Stimulated activated CD4-positive, alpha-beta T cell treated with anti-CD3 and anti-CD28 coated beads, Interleukin-2, amount 100 ng/mL, for 48 hours (primary cell): ENCODE data around the gene LAPTM5.

ENCODE experiments used
- DNase-seq, 2 donors: peaks; one replicate each; pipeline ENCODE4 v3.0.0-alpha.2; 2020

The LAPTM5 gene

GRCh38 chr1:30741239-30741894 lies 16.2 kb downstream of the LAPTM5 start:
- no peak for DNase-seq

- no peak for DNase-seq
Observed at GRCh38 chr1:30740251-30741238, 17.0 kb downstream of the LAPTM5 start.

DNA sequence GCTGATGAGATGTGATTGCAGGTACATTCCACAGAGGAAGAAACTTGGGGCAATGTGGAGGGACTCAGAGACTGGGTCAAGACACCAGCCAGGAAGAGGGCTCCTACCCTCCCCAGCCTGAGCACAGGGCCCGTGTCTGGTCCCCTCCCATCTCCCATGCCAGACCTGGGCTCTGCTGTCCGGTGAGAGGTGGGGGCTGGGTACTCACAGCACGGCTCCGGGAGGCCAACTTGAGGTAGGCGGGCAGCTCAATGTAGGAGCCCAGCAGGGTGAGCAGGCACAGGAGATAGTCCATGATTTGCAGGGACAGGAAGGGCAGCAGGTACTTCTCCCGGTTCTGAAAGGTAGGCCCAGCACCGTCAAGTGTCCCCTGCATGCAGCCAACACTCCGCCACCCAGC lies 18.0 kb downstream of the LAPTM5 start:
- no peak for DNase-seq

DNA sequence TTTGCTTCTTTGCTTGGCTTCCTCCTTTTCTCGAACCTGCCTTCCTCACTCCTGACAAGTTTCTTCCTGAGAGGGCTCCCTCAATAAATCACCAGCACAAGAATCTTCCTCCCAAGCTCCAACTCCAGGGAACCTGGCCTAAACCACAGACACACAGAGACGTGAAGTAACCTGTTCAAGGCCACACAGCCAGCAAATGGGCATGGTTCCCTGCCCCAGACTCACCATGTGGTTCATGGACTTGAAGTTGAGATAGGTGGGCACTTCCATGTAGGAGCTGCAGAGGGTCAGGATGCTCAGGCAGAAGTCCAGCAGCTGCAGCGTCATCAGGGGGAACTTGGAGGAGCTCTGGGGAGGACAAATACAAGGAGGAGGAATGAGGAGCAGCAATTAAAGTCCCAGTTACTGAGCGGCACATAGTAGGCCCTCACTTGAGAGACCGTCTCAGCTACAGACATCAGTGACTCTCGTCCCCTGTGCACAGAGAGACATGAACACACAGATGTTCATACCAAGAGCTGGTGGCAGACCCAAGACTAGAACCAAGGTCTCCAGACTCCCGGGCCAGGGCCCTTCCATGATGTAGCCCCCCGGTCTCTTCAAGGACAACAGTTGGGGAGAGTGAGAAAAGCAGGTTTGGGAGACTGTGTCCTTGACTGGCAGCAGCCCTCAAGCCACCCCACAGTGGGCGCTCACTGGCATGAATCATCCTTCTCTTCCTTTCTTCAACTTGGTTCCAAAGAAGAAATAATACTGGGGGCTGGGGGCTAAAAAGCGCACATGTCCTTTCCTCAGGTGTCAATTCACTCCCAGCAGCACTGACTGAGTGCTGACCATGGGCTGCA lies 18.6 kb downstream of the LAPTM5 start:
- no peak for DNase-seq

GRCh38 chr1:30738040-30738714 lies 19.4 kb downstream of the LAPTM5 start:
- no peak for DNase-seq

GRCh38 chr1:30737357-30738039 lies 20.1 kb downstream of the LAPTM5 start:
- DNase-seq, result no peak

DNA sequence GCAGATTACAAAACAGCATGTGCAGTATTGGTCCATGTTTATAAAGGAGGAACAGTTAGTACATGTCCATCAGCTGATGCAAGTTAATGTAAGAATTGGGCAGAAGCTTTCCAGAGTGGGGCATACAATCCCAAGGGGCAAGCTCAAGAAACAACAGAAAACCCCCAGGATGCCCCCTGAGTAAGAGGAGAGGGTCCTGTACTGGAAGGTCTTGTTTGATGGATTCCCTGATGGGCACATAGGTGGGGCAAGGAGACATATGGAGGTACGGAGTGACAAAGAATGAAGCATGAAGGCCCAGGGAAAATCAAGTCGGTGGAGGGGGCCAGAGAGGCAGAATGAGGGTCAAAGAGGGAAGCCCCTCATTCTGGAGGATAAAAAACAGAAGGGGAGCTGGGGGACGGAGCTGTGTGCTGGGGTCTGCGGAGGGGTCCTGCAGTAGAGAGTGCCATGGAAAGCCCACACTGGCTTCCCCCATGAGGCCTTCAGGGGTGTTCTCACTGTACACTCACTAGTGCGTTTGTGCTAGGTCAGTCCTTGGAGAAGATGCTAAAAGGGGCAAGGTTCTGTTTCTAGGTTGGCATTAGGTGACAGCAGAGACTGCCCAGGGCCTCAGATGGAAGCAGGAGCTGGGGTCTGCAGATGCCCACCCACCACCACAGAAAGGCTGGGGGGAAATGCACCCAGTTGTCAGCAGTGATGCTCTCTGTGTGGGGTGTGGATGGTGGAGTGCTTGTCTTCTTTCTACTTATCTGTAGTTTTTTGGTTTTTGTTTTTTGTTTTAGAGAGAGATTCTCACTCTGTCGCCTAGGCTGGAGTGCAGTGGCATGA lies 21.7 kb downstream of the LAPTM5 start:
- no peak for DNase-seq

GRCh38 chr1:30735124-30735523 lies 22.4 kb downstream of the LAPTM5 start:
- no peak for DNase-seq

GRCh38 chr1:30734580-30734979 lies 23.0 kb downstream of the LAPTM5 start:
- DNase-seq, result no peak

- DNase-seq, result no peak
Observed at GRCh38 chr1:30734106-30734505, 23.5 kb downstream of the LAPTM5 start.

GRCh38 chr1:30733493-30733892 lies 24.1 kb downstream of the LAPTM5 start:
- DNase-seq, result no peak

DNA sequence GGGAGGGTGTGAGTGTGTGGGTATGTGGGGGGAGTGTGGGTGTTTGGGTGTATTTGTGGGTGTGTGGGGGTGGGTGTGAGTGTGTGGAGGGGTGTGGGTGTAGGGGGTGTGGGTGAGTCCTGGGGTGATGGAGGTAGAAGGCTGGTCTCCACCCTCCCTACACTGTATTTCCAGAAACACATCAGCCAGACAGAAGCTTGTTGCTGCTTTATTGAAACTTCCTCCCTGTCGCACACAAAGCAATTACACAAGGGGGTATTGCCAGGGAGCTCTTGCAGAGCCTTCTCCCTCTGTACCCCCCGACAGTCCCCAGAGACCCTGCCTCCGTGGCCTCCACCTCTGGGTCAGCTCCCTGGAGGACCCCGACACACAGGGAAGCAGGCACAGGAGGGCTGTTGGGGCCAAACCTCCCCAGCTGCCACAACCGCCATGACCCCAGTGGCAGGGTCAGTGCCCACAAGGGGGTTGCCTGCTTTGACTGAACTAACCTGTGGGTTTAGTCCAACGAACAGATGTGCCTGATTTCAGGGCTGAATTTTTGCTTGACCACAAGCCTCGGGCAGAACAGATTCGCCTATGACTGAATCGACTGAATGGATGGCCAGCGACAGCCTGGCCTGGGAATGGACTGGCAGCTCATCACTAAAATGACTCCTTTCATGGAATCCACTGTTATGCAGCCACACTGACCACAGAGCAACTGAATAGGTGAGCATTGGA lies 25.1 kb downstream of the LAPTM5 start:
- no peak for DNase-seq

DNA sequence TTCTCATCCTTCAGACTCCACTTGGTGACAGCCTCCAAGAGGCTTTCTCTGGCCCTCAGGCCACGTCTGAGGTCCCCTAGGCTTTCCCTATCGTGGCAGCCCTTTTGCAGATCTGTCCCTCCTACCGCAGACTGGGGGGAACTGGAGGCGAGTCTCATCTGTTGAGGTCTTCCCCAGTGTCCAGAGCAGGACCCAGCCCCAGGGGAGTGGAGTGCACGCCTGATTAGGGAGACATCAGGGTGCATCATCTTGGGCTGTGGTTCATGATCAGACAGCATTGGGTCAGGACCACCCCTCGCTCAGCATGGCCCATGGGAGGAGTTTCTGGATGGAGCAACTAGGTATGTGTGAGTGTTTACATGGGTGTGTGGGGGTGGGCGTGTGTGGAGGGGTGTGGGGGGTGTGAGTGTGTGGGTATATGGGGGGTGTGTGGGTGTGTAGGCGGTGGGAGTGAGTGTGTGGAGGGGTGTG lies 25.7 kb downstream of the LAPTM5 start:
- no peak for DNase-seq

DNA sequence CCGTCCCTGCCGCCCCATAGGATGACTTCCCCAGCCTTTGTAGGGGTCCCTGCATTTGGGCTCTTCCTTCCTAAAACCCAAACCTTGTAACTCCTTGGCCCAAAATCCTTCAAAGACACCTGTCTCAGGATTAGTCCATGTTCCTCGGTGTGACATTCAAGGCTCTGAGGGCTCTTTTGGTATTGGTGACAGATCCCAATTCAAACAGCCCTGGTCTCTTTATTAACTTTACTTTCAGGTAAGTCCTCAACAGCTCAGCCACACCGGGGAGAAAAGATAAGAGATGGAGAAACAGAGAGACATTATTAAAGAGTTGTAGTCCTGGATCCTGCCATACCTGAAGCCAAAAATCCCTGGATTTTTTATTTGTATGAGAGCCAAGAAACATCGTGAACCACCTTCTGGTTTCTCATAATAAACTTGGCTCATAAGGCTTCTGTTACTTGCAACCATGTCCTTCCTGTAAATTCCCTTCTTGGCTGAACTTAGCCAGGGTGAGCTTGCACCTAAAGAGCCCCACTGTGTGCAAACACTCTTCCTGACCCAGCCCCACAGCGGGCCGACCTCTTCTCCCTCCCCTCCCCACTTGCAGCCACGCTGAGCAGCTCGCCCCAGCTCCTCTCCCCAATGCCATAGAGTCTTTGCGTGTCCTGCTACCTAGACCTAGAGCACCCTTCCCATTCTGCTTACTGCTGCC lies 26.3 kb downstream of the LAPTM5 start:
- DNase-seq, result no peak

DNA sequence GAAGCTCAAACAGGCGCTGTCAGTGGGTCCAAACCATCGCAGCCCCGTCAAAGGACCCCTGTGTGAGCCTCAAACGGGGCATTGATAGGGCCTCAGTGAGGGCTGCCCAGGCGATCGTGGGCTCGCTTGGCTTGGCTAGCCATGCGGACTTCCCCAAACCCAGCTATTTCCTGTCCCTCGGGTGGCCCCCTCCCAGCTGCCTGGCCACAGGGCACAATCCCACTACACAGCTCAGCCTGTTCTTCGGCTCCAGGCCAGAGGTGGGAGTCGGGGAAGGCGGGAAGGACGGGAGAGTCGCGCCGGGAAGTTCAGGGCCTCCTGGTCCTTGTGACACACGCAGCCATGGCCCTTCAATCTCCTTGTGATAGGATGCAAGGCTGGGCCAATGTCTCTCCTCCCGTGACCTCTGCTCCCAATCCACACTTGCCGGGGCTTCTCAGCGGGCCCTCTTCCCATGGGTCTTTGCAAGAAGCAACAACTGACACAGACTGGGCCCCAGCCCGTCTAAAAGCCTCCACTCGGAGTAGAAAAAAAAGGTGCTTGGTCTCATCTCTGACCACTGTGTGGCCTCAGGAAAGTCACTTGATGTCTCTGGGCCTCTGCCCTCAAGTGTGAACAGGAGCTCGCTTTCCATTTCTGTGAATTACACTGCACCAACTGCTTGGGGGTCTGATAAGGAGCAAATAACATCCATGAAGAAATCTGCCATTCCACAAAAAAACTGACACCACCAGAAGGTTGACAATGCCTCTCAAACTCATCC lies 27.0 kb downstream of the LAPTM5 start:
- no peak for DNase-seq

- no peak for DNase-seq
Observed at GRCh38 chr1:30729901-30730300, 27.7 kb downstream of the LAPTM5 start.

DNA sequence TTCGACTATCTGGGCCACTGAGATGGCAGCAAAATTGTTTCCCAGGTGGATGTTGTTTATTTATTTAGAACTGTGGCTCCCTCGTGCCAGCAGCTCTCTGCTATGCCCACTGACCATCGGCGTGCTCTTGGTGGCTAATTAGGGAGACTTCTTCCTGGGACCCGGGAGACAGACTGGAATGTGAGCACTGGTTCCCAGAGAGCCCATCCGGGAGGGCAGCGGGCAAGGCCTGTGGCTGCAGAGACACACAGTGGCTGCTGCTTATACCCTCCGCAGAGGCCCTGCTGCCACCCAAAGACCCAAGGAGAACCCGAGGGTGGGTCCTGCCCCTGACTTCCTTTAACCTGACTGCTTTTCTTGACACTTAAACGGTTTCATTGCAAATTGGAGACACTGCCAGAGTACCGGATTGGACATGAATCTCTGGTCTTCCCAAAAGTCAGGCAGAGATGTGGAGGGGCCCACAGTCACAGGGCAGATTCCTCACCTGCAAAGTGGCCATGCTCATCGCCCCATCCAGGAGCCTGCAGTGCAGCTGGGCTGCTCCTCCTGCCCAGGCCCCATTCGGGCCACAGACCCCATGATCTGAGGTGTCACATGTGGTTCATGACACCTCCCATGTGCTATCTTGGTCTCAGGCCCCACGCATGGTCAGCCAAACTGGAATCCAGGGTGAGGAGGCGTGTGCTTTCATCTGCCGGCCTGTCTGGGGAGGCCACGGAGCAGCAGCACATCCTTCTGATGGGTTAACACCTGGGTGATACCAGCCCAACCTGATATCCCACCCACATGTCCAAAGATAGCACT lies 28.5 kb downstream of the LAPTM5 start:
- DNase-seq, result no peak

- no peak for DNase-seq
Observed at GRCh38 chr1:30728340-30728739, 29.2 kb downstream of the LAPTM5 start.
